IMR-90 (cell line): Measurements from ENCODE around the gene TAS1R1. TPM values are rescaled to one million over a fixed set of nuclear protein-coding genes. Genes with fewer than 3 reads are reported as not detected.
A peak's percentile ranks its signal among the peaks of the same experiment; 100 is the strongest.

Experiments
- ATAC-seq: fragments of 200-7000 bp; cut with Tn5 transposase; 2 replicates; pipeline ENCODE4 v1.9.1; 2020; ENCODE audit warnings: low read depth, mild to moderate bottlenecking, moderate library complexity
- BruUV-seq: library from RNA; stranded (reverse); fragments of 400-500 nt; replicated peaks from 2 replicates; lab custom pipeline; 2021; lab: Mats Ljungman, UMichigan
- CTCF ChIA-PET: fragments of 300-600 bp; formaldehyde crosslinking; extraction: SDS; loops from one replicate; lab custom pipeline; 2021; ENCODE audit warnings: antibody characterized with exemption; lab: Yijun Ruan, JAX
- POLR2A ChIA-PET: fragments of 300-600 bp; sonication (Branson Sonifier 250); formaldehyde crosslinking; loops from one replicate; lab custom pipeline; 2022; ENCODE audit warnings: antibody characterized with exemption; ENCODE audit not compliant: unreplicated experiment; lab: Charles Lee
- DNase-seq: peaks from one replicate; pipeline ENCODE4 v3.0.0; 2013
- H2AFZ ChIP-seq: replicated peaks from 2 replicates; pipeline ENCODE3; 2013; ENCODE audit warnings: low read length, mild to moderate bottlenecking; ENCODE audit not compliant: poor library complexity
- H2AK5ac ChIP-seq: 2 replicates; pipeline ENCODE4 v1.6.1; 2013; ENCODE audit warnings: low read depth, low read length, inconsistent platforms
- H2AK9ac ChIP-seq: replicated peaks from 2 replicates; pipeline ENCODE3; 2013; ENCODE audit warnings: mild to moderate bottlenecking, low read depth, low read length, moderate library complexity; ENCODE audit not compliant: poor library complexity
- H2BK120ac ChIP-seq: 2 replicates; pipeline ENCODE4 v1.6.1; 2013; ENCODE audit warnings: low read depth, low read length, inconsistent platforms
- H2BK15ac ChIP-seq: 3 replicates; pipeline ENCODE4 v1.6.1; 2013; ENCODE audit warnings: low read depth, low read length, inconsistent platforms
- H2BK20ac ChIP-seq: 2 replicates; pipeline ENCODE4 v1.6.1; 2013; ENCODE audit warnings: low read depth, mild to moderate bottlenecking, inconsistent platforms, low read length, moderate library complexity
- H2BK5ac ChIP-seq: 2 replicates; pipeline ENCODE4 v1.6.1; 2013; ENCODE audit warnings: mild to moderate bottlenecking, low read depth, low read length, inconsistent platforms; ENCODE audit not compliant: poor library complexity, severe bottlenecking
- H3K14ac ChIP-seq: replicated peaks from 2 replicates; pipeline ENCODE4 v1.6.1; 2013; ENCODE audit warnings: low read depth, low read length, inconsistent platforms
- H3K18ac ChIP-seq: 2 replicates; pipeline ENCODE4 v1.6.1; 2013; ENCODE audit warnings: low read depth, low read length, control low read depth
- H3K23ac ChIP-seq: 2 replicates; pipeline ENCODE4 v1.6.1; 2013; ENCODE audit warnings: low read depth, low read length, inconsistent platforms
- H3K27ac ChIP-seq: 2 replicates; pipeline ENCODE4 v1.5.1; 2013; ENCODE audit warnings: mild to moderate bottlenecking, control low read depth, low read length; ENCODE audit not compliant: insufficient read depth
- H3K27me3 ChIP-seq: 2 replicates; pipeline ENCODE4 v1.6.1; 2013; ENCODE audit warnings: low read length; ENCODE audit not compliant: control insufficient read depth, insufficient read depth
- H3K36me3 ChIP-seq: 2 replicates; pipeline ENCODE4 v1.6.1; 2013; ENCODE audit warnings: low read length, mixed read lengths; ENCODE audit not compliant: control insufficient read depth, insufficient read depth
- H3K4ac ChIP-seq: 2 replicates; pipeline ENCODE4 v1.6.1; 2013; ENCODE audit warnings: low read depth, low read length, inconsistent platforms
- H3K4me1 ChIP-seq: 2 replicates; pipeline ENCODE4 v1.6.1; 2013; ENCODE audit warnings: low read length, mixed read lengths; ENCODE audit not compliant: control insufficient read depth, insufficient read depth
- H3K4me2 ChIP-seq: 2 replicates; pipeline ENCODE4 v1.6.1; 2013; ENCODE audit warnings: low read depth, mild to moderate bottlenecking, control low read depth, low read length, moderate library complexity
- H3K4me3 ChIP-seq: 2 replicates; pipeline ENCODE4 v1.5.1; 2013; ENCODE audit warnings: low read depth, mild to moderate bottlenecking, control low read depth, low read length, moderate library complexity; ENCODE audit not compliant: insufficient read depth
- H3K56ac ChIP-seq: 2 replicates; pipeline ENCODE4 v1.6.1; 2013; ENCODE audit warnings: low read length, inconsistent platforms; ENCODE audit not compliant: insufficient read depth; ENCODE audit errors: extremely low read depth
- H3K79me1 ChIP-seq, 2 experiments: 2 replicates each; pipeline ENCODE4 v1.6.1; 2013; ENCODE audit warnings: low read length in 2 of 2, inconsistent platforms in 1 of 2, low read depth in 1 of 2
- H3K9ac ChIP-seq: 2 replicates; pipeline ENCODE4 v1.6.1; 2013; ENCODE audit warnings: low read depth, low read length, control low read depth
- H3K9me1 ChIP-seq: 2 replicates; pipeline ENCODE4 v1.6.1; 2013; ENCODE audit warnings: low read length, inconsistent platforms; ENCODE audit not compliant: insufficient read depth
- H3K9me3 ChIP-seq: 2 replicates; pipeline ENCODE4 v1.6.1; 2013; ENCODE audit warnings: low read length; ENCODE audit not compliant: control insufficient read depth, insufficient read depth
- H4K20me1 ChIP-seq: 2 replicates; pipeline ENCODE4 v1.6.1; 2013; ENCODE audit warnings: low read length, inconsistent platforms; ENCODE audit not compliant: insufficient read depth
- H4K5ac ChIP-seq: 2 replicates; pipeline ENCODE4 v1.6.1; 2013; ENCODE audit warnings: mild to moderate bottlenecking, low read depth, low read length, control low read depth
- H4K8ac ChIP-seq, 2 experiments: 2 replicates each; pipeline ENCODE4 v1.6.1; 2013; ENCODE audit warnings: low read depth in 2 of 2, low read length in 2 of 2, control low read depth in 1 of 2, inconsistent platforms in 1 of 2
- H4K91ac ChIP-seq: 2 replicates; pipeline ENCODE4 v1.6.1; 2013; ENCODE audit warnings: low read depth, low read length, inconsistent platforms; ENCODE audit not compliant: insufficient read depth
- BHLHE40 ChIP-seq: fragments of 150-350 bp; IDR thresholded peaks from 2 replicates; pipeline ENCODE4 v1.6.1; 2016; ENCODE audit warnings: mild to moderate bottlenecking, low read depth, low read length
- CTCF ChIP-seq: conservative IDR thresholded peaks from 2 replicates; pipeline ENCODE4 v1.5.1; 2012; ENCODE audit warnings: mild to moderate bottlenecking, low read depth, low read length, improper control_type of control experiment
- FOS ChIP-seq: fragments of 150-350 bp; IDR thresholded peaks from 2 replicates; pipeline ENCODE4 v1.6.1; 2016; ENCODE audit warnings: low read depth, low read length
- MAFK ChIP-seq: IDR thresholded peaks from 2 replicates; pipeline ENCODE4 v1.6.1; 2012; ENCODE audit warnings: low read depth, low read length, improper control_type of control experiment
- MAZ ChIP-seq: IDR thresholded peaks from 2 replicates; pipeline ENCODE4 v1.6.1; 2012; ENCODE audit warnings: low read depth, mild to moderate bottlenecking, low read length, improper control_type of control experiment, moderate library complexity, borderline replicate concordance
- NFE2L2 ChIP-seq: fragments of 150-350 bp; IDR thresholded peaks from 2 replicates; pipeline ENCODE4 v1.6.1; 2016; ENCODE audit warnings: low read depth, mild to moderate bottlenecking, low read length
- POLR2A ChIP-seq: IDR thresholded peaks from 2 replicates; pipeline ENCODE4 v1.6.1; 2012; ENCODE audit warnings: mild to moderate bottlenecking, low read depth, low read length
- RAD21 ChIP-seq: IDR thresholded peaks from 2 replicates; pipeline ENCODE4 v1.6.1; 2012; ENCODE audit warnings: low read length, improper control_type of control experiment
- RCOR1 ChIP-seq: IDR thresholded peaks from 2 replicates; pipeline ENCODE4 v1.6.1; 2012; ENCODE audit warnings: mild to moderate bottlenecking, low read length, improper control_type of control experiment; ENCODE audit not compliant: insufficient replicate concordance
- RFX5 ChIP-seq: IDR thresholded peaks from 2 replicates; pipeline ENCODE4 v1.8.0; 2012; ENCODE audit warnings: low read depth, mild to moderate bottlenecking, low read length, moderate library complexity
- SMC3 ChIP-seq: fragments of 150-350 bp; IDR thresholded peaks from 2 replicates; pipeline ENCODE4 v1.6.1; 2016; ENCODE audit warnings: low read depth, mild to moderate bottlenecking, antibody characterized with exemption, low read length, moderate library complexity
- WGBS, 2 experiments: methylation state at CpG; one replicate each; pipeline versions ENCODE4 v1.1.5 to v1.1.7; 2013; ENCODE audit warnings: missing lambda C conversion rate in 2 of 2; ENCODE audit not compliant: insufficient read length in 1 of 2; ENCODE audit errors: extremely low coverage in 2 of 2; 5-methylcytosine and 5-hydroxymethylcytosine counted together
- dilution Hi-C: fragments of 300-500 bp; cut with HindIII; formaldehyde crosslinking; loops from one replicate; pipeline ENCODE4 v1.14.3; 2018; ENCODE audit warnings: low sequenced_read_pairs; ENCODE audit not compliant: unreplicated experiment
- in situ Hi-C: fragments of 300-500 bp; cut with MboI; formaldehyde crosslinking; loops from 3 replicates; pipeline ENCODE4 v1.14.3; 2019; ENCODE audit warnings: low sequenced_read_pairs, inconsistent platforms, mixed read lengths
- intact Hi-C: fragments of 100-400 bp; cut with micrococcal nuclease; formaldehyde crosslinking; loops from 2 replicates; pipeline ENCODE4 v1.10.0; 2022
- polyA plus RNA-seq, 3 experiments: library from polyadenylated mRNA; depleted of rRNA; stranded (reverse); fragments of >200 nt; gene quantifications; 2 replicates each; pipeline ENCODE4 v1.2.3, GENCODE V29; 2012; ENCODE audit warnings: low replicate concordance in 1 of 3
- total RNA-seq: library from RNA; depleted of rRNA; stranded (reverse); fragments of >200 nt; gene quantifications from 2 replicates; pipeline ENCODE4 v1.2.3, GENCODE V29; 2012
- TF ChIP-seq, protein P1 (sequence below): fragments of 150-350 bp; IDR thresholded peaks from 2 replicates; pipeline ENCODE4 v1.6.1; 2016; ENCODE audit warnings: low read depth, mild to moderate bottlenecking, low read length, moderate library complexity, borderline replicate concordance

TAS1R1 gene
- total and polyA plus RNA-seq, 2 of the 4 experiments (the other 2 are of a cell fraction), result 0.05 TPM; not detected in 1

- TF ChIP-seq MAFK (no peak), BHLHE40 (peak; percentile 59; the same call in 1 of the 2 replicates)
Observed at GRCh38 chr1:6579374-6580118, 24.4 kb downstream of the TAS1R1 start, which contains the start of gene ZBTB48 (continued).

DNA sequence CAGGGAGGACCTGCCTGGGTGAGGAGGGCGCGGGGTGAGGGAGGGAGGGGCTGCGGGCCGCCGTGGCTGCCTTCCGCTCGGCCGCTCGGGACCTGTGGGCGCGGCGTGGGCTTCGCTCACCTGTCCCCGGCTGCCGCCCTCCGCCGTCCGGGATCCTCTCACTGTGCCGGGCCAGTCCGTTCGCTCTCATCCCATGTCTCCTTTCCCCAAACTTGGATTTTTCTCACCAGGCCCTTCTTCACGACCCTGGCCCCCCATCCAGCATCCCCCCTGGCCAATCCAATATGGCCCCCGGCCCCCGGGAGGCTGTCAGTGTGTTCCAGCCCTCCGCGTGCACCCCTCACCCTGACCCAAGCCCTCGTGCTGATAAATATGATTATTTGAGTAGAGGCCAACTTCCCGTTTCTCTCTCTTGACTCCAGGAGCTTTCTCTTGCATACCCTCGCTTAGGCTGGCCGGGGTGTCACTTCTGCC lies 25.0 kb downstream of the TAS1R1 start:
- Histone ChIP-seq H3K23ac (peak overlapping the region; percentile 75; the same call in 1 of the 2 replicates), H3K4ac (peak overlapping the region; percentile 44; the same call in 1 of the 2 replicates), H3K56ac (no peak overlapping the region), H2AK9ac (peak overlapping the region; percentile 94), H4K8ac (peak overlapping the region in 1 of 2 experiments; percentile 74; a peak in 3 of 4 replicates), H3K9ac (peak overlapping the region; percentile 56), H2AFZ (peak overlapping the region; percentile 89), H3K27me3 (no peaks in the 10 kb centered on the region), H3K4me2 (peak overlapping the region; percentile 99), H3K27ac (peak overlapping the region; percentile 60; the same call in 1 of the 2 replicates), H3K4me1 (peaks cover 11% of the 10 kb centered on the region), H2AK5ac (no peak overlapping the region), H2BK20ac (no peak overlapping the region), H4K91ac (no peak overlapping the region), H3K9me1 (peaks cover 17% of the 10 kb centered on the region), H3K36me3 (0 out of 2 replicates have a peak, but pooled peaks cover 3% of the 10 kb centered on the region), H3K79me1 (peaks cover 15 to 40% of the 10 kb centered on the region in 2 experiments), H3K4me3 (peak overlapping the region; percentile 71), H2BK5ac (peak overlapping the region; percentile 64), H3K14ac (0 out of 2 replicates have a peak overlapping the region, but pooled peaks have one; percentile 59), H2BK120ac (no peak overlapping the region), H4K20me1 (peaks cover 10% of the 10 kb centered on the region), H4K5ac (no peak overlapping the region; the same call in 1 of the 2 replicates), H3K9me3 (no peaks in the 10 kb centered on the region), H2BK15ac (no peak overlapping the region), H3K18ac (no peak overlapping the region)
- ChIA-PET POLR2A (no interaction called here), CTCF (no interaction called here)
- TSS peak; percentile 30 for BruUV-seq
- 0% methylated on average over 19 of the region's 30 CpGs; no CpG with 5 or more reads in 1 of the 2 experiments for WGBS, 2 experiments
- in situ Hi-C loops (no loop called here), intact Hi-C loops (no loop called here), dilution Hi-C loops (no loop called here)
- DNase-seq (no peak), ATAC-seq (peak; percentile 38)
- TF ChIP-seq NFE2L2 (no peak), RFX5 (no peak), RCOR1 (no peak), POLR2A (no peak; the same call in 1 of the 2 replicates), CTCF (no peak), RAD21 (no peak), FOS (no peak), MAZ (no peak), SMC3 (no peak), BHLHE40 (no peak)
- TF ChIP-seq, protein P1, sequence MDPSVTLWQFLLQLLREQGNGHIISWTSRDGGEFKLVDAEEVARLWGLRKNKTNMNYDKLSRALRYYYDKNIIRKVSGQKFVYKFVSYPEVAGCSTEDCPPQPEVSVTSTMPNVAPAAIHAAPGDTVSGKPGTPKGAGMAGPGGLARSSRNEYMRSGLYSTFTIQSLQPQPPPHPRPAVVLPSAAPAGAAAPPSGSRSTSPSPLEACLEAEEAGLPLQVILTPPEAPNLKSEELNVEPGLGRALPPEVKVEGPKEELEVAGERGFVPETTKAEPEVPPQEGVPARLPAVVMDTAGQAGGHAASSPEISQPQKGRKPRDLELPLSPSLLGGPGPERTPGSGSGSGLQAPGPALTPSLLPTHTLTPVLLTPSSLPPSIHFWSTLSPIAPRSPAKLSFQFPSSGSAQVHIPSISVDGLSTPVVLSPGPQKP, result no peak
